Upper lobe of left lung (tissue), 4 donors: ENCODE data around the gene ZNF622.

Experiments used
- POLR2A ChIP-seq, 4 donors: fragments of 450-650 bp; IDR thresholded peaks; one replicate each; pipeline ENCODE4 v1.5.1; 2016 to 2017; ENCODE audit warnings: antibody characterized with exemption in 4 of 4, mild to moderate bottlenecking in 2 of 4
- TF ChIP-seq, protein P1 (sequence below), 6 experiments: fragments of 450-650 bp in 4 of 6; fragments of 200-600 bp in 2 of 6; sonication (generic) in 2 of 6; IDR thresholded peaks; one replicate each; pipeline ENCODE4 v1.5.1; 2016 to 2019; ENCODE audit warnings: antibody characterized with exemption in 6 of 6

DNA sequence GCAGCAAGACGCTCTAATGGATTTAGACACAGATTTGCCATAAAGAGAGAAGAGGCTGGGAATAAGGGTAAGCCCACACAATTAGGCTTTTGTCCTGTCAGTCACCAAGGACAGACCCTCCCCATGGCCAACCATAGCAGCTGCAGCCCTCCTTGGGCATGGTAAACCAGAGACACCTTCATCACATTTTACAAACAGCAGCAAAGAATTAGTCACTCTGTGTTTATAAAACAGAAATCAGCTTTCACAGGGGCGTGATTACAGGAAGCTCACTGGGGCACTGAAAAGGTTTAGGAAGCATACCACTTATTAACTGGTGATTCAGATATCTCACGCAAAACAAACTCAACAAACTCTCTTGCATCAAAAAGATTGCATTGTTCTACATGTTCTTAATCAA lies 37.3 kb upstream of the ZNF622 start:
- TF ChIP-seq, protein P1, sequence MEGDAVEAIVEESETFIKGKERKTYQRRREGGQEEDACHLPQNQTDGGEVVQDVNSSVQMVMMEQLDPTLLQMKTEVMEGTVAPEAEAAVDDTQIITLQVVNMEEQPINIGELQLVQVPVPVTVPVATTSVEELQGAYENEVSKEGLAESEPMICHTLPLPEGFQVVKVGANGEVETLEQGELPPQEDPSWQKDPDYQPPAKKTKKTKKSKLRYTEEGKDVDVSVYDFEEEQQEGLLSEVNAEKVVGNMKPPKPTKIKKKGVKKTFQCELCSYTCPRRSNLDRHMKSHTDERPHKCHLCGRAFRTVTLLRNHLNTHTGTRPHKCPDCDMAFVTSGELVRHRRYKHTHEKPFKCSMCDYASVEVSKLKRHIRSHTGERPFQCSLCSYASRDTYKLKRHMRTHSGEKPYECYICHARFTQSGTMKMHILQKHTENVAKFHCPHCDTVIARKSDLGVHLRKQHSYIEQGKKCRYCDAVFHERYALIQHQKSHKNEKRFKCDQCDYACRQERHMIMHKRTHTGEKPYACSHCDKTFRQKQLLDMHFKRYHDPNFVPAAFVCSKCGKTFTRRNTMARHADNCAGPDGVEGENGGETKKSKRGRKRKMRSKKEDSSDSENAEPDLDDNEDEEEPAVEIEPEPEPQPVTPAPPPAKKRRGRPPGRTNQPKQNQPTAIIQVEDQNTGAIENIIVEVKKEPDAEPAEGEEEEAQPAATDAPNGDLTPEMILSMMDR (IDR thresholded peaks at IDR 0.05): no peak
- no peak for TF ChIP-seq POLR2A (IDR thresholded peaks at IDR 0.05)
